Measurements from ENCODE around the gene MGLL. TPM values are rescaled to one million over a fixed set of nuclear protein-coding genes. Genes with fewer than 3 reads are reported as not detected.
A peak's percentile ranks its signal among the peaks of the same experiment; 100 is the strongest.

MGLL gene
- total RNA-seq, 3 donors from 2014 or later, result 25.8 to 79.5 (median 30.2) TPM

GRCh38 chr3:127652246-127652995, 169.9 kb downstream of the MGLL start:
- TF ChIP-seq POLR2AphosphoS5 (IDR thresholded peaks at IDR 0.05), result no peak
- peak; percentile 66 to 83 (median 68) for TF ChIP-seq CTCF (IDR thresholded peaks at IDR 0.05)
- no peak overlapping the region for H3K4me3 ChIP-seq
- no peaks in the 10 kb centered on the region for H3K27me3 ChIP-seq
- H3K27ac ChIP-seq, result no peak overlapping the region
- no peak for DNase-seq (ENCODE audit: low spot score in 2 of 2)
- H3K9me3 ChIP-seq, result no peaks in the 10 kb centered on the region
- no peaks in the 10 kb centered on the region for H3K36me3 ChIP-seq
- intact Hi-C loops (cut with DNase I; ENCODE audit: low total_unique reads), result no loop called here
- no peaks in the 10 kb centered on the region for H3K4me1 ChIP-seq

GRCh38 chr3:127651516-127652172, 170.7 kb downstream of the MGLL start:
- Histone ChIP-seq H3K27ac (no peak overlapping the region), H3K36me3 (no peaks in the 10 kb centered on the region), H3K4me3 (no peak overlapping the region), H3K4me1 (no peaks in the 10 kb centered on the region), H3K27me3 (no peaks in the 10 kb centered on the region), H3K9me3 (no peaks in the 10 kb centered on the region)
- intact Hi-C loops (cut with DNase I; ENCODE audit: low total_unique reads), result no loop called here
- no peak for TF ChIP-seq CTCF (IDR thresholded peaks at IDR 0.05)
- TF ChIP-seq POLR2A (IDR thresholded peaks at IDR 0.05), result no peak
- no peak for DNase-seq (ENCODE audit: low spot score in 2 of 2)

- no peak for TF ChIP-seq POLR2AphosphoS5 (IDR thresholded peaks at IDR 0.05)
- TF ChIP-seq POLR2A (IDR thresholded peaks at IDR 0.05), result no peak
- no peak for TF ChIP-seq CTCF (IDR thresholded peaks at IDR 0.05)
- intact Hi-C loops (cut with DNase I; ENCODE audit: low total_unique reads), result no loop called here
- no peaks in the 10 kb centered on the region for H3K27me3 ChIP-seq
- no peaks in the 10 kb centered on the region for H3K36me3 ChIP-seq
- no peak overlapping the region for H3K27ac ChIP-seq
- H3K4me1 ChIP-seq, result no peaks in the 10 kb centered on the region
- DNase-seq (ENCODE audit: low spot score in 2 of 2), result no peak
- no peaks in the 10 kb centered on the region for H3K9me3 ChIP-seq
- H3K4me3 ChIP-seq, result no peak overlapping the region
Measured at GRCh38 chr3:127650236-127650635, 172.1 kb downstream of the MGLL start.

GRCh38 chr3:127647845-127648204, 174.5 kb downstream of the MGLL start:
- TF ChIP-seq POLR2AphosphoS5 (IDR thresholded peaks at IDR 0.05) (no peak), POLR2A (IDR thresholded peaks at IDR 0.05) (no peak), CTCF (IDR thresholded peaks at IDR 0.05) (no peak)
- intact Hi-C loops (cut with DNase I; ENCODE audit: low total_unique reads), result no loop called here
- no peaks in the 10 kb centered on the region for H3K36me3 ChIP-seq
- no peak overlapping the region for H3K4me3 ChIP-seq
- no peaks in the 10 kb centered on the region for H3K27me3 ChIP-seq
- no peak for DNase-seq (ENCODE audit: low spot score in 2 of 2)
- no peak overlapping the region for H3K27ac ChIP-seq
- H3K9me3 ChIP-seq, result no peaks in the 10 kb centered on the region
- H3K4me1 ChIP-seq, result no peaks in the 10 kb centered on the region

- H3K36me3 ChIP-seq, result no peaks in the 10 kb centered on the region
- DNase-seq (ENCODE audit: low spot score in 2 of 2), result no peak
- H3K4me3 ChIP-seq, result no peak overlapping the region
- no peaks in the 10 kb centered on the region for H3K9me3 ChIP-seq
- intact Hi-C loops (cut with DNase I; ENCODE audit: low total_unique reads), result no loop called here
- TF ChIP-seq POLR2A (IDR thresholded peaks at IDR 0.05), result no peak
- TF ChIP-seq POLR2AphosphoS5 (IDR thresholded peaks at IDR 0.05), result no peak
- TF ChIP-seq CTCF (IDR thresholded peaks at IDR 0.05), result no peak
- no peak overlapping the region for H3K27ac ChIP-seq
- H3K27me3 ChIP-seq, result no peaks in the 10 kb centered on the region
- no peaks in the 10 kb centered on the region for H3K4me1 ChIP-seq
Measured at GRCh38 chr3:127647166-127647844, 175.0 kb downstream of the MGLL start.

Data from breast epithelium (tissue), 4 donors.